Neural progenitor cell (in vitro differentiated cells): ENCODE results near the gene GALNS. TPM values are rescaled to one million over a fixed set of nuclear protein-coding genes. Genes with fewer than 3 reads are reported as not detected.

ENCODE experiments used
- DNase-seq: peaks from one replicate; pipeline ENCODE4 v3.0.0-alpha.2; 2016; ENCODE audit warnings: low spot score
- H2AFZ ChIP-seq: fragments of 200-600 bp; sonication (generic); replicated peaks from 2 replicates; pipeline ENCODE4 v1.6.1; 2016; ENCODE audit warnings: antibody characterized with exemption
- H3F3A ChIP-seq: fragments of 200-600 bp; sonication (generic); 2 replicates; pipeline ENCODE4 v1.6.1; 2016; ENCODE audit warnings: antibody characterized with exemption, low read depth
- H3K27ac ChIP-seq: fragments of 200-600 bp; sonication (generic); 2 replicates; pipeline ENCODE4 v1.5.1; 2016; ENCODE audit warnings: mild to moderate bottlenecking
- H3K27me3 ChIP-seq: fragments of 200-600 bp; sonication (generic); 2 replicates; pipeline ENCODE4 v1.6.1; 2016; ENCODE audit warnings: mild to moderate bottlenecking, moderate library complexity
- H3K36me3 ChIP-seq: fragments of 200-600 bp; sonication (generic); 2 replicates; pipeline ENCODE4 v1.5.1; 2016
- H3K4me1 ChIP-seq: fragments of 200-600 bp; sonication (generic); 2 replicates; pipeline ENCODE4 v1.6.1; 2016; ENCODE audit warnings: mixed run types
- H3K4me2 ChIP-seq: fragments of 200-600 bp; sonication (generic); 2 replicates; pipeline ENCODE4 v1.6.1; 2016
- H3K4me3 ChIP-seq: fragments of 200-600 bp; sonication (generic); 2 replicates; pipeline ENCODE4 v1.5.1; 2016
- H3K79me2 ChIP-seq: fragments of 200-600 bp; sonication (generic); 2 replicates; pipeline ENCODE4 v1.6.1; 2016; ENCODE audit warnings: low read depth
- H3K9ac ChIP-seq: fragments of 200-600 bp; sonication (generic); 2 replicates; pipeline ENCODE4 v1.6.1; 2016
- H3K9me3 ChIP-seq: fragments of 200-600 bp; sonication (generic); 2 replicates; pipeline ENCODE4 v1.5.1; 2016; ENCODE audit warnings: low read depth
- H4K20me1 ChIP-seq: fragments of 200-600 bp; sonication (generic); 2 replicates; pipeline ENCODE4 v1.6.1; 2016; ENCODE audit warnings: low read depth
- H3K27ac Mint-ChIP-seq: 3 replicates; pipeline ENCODE4 v1.8.0; 2021; ENCODE audit warnings: mixed read lengths
- H3K27me3 Mint-ChIP-seq: 2 replicates; pipeline ENCODE4 v1.8.0; 2022; ENCODE audit warnings: low read depth, mild to moderate bottlenecking, inconsistent platforms, moderate library complexity, mixed read lengths; ENCODE audit not compliant: insufficient read depth
- H3K36me3 Mint-ChIP-seq: 3 replicates; pipeline ENCODE4 v1.8.0; 2021; ENCODE audit warnings: mixed read lengths
- H3K4me1 Mint-ChIP-seq: 3 replicates; pipeline ENCODE4 v1.8.0; 2021; ENCODE audit warnings: mixed read lengths
- H3K4me3 Mint-ChIP-seq: 3 replicates; pipeline ENCODE4 v1.8.0; 2021; ENCODE audit warnings: mild to moderate bottlenecking, moderate library complexity, mixed read lengths
- H3K9me3 Mint-ChIP-seq: 3 replicates; pipeline ENCODE4 v1.8.0; 2020; ENCODE audit warnings: mixed read lengths
- EZH2 ChIP-seq: fragments of 200-600 bp; sonication (generic); IDR thresholded peaks from 2 replicates; pipeline ENCODE4 v1.6.1; 2017; ENCODE audit warnings: antibody characterized with exemption, mild to moderate bottlenecking, moderate library complexity
- EZH2phosphoT487 ChIP-seq: fragments of 200-600 bp; sonication (generic); IDR thresholded peaks from 2 replicates; pipeline ENCODE4 v1.6.1; 2017; ENCODE audit warnings: antibody characterized with exemption
- total RNA-seq: library from RNA; depleted of rRNA; stranded (reverse); fragments of >200 nt; gene quantifications from 2 replicates; pipeline ENCODE4 v1.2.3, GENCODE V29; 2015; ENCODE audit warnings: low replicate concordance
- TF ChIP-seq, protein P1 (sequence below): fragments of 200-600 bp; sonication (generic); IDR thresholded peaks from 2 replicates; pipeline ENCODE4 v1.5.1; 2017; ENCODE audit warnings: antibody characterized with exemption, mild to moderate bottlenecking

GALNS gene
- total RNA-seq, 1 donor from 2014 or later = 5.0 TPM

DNA sequence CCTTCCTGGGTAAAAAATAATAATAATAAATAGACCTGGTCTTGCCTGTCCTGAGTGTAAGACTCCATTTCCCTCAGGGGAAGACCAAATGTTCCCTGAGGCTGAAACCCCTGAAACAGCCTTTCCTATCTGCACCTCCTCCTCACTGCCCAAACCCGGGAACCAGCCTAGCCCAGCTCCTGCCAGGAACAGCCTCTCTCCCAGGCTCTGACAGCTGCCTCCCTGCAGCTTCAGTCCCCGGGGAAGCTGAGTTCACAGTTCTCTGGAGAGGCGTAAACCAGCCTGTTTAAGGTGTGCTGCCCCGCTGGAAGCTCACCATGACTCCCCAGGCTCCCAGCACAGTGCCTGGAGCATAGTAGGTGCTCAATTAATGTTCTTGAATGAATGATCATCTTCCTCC, 60.5 kb downstream of the GALNS start:
- H3K9me3 Mint-ChIP-seq = no peaks in the 10 kb centered on the region
- Histone ChIP-seq H3K36me3 (no peaks in the 10 kb centered on the region), H3K27me3 (no peaks in the 10 kb centered on the region), H3K27ac (no peak overlapping the region), H3K9ac (no peak overlapping the region), H3K9me3 (no peaks in the 10 kb centered on the region), H3K4me3 (no peak overlapping the region), H3K4me2 (no peak overlapping the region), H3K79me2 (no peaks in the 10 kb centered on the region), H3K4me1 (peaks cover 14% of the 10 kb centered on the region), H4K20me1 (no peaks in the 10 kb centered on the region), H3F3A (no peaks in the 10 kb centered on the region), H2AFZ (no peak overlapping the region)
- H3K36me3 Mint-ChIP-seq = no peaks in the 10 kb centered on the region
- TF ChIP-seq EZH2phosphoT487 (no peak), EZH2 (no peak)
- TF ChIP-seq, protein P1, sequence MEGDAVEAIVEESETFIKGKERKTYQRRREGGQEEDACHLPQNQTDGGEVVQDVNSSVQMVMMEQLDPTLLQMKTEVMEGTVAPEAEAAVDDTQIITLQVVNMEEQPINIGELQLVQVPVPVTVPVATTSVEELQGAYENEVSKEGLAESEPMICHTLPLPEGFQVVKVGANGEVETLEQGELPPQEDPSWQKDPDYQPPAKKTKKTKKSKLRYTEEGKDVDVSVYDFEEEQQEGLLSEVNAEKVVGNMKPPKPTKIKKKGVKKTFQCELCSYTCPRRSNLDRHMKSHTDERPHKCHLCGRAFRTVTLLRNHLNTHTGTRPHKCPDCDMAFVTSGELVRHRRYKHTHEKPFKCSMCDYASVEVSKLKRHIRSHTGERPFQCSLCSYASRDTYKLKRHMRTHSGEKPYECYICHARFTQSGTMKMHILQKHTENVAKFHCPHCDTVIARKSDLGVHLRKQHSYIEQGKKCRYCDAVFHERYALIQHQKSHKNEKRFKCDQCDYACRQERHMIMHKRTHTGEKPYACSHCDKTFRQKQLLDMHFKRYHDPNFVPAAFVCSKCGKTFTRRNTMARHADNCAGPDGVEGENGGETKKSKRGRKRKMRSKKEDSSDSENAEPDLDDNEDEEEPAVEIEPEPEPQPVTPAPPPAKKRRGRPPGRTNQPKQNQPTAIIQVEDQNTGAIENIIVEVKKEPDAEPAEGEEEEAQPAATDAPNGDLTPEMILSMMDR = no peak
- H3K4me1 Mint-ChIP-seq = peaks cover 8% of the 10 kb centered on the region
- peaks cover 3% of the 10 kb centered on the region for H3K27me3 Mint-ChIP-seq
- DNase-seq = no peak
- no peak overlapping the region for H3K4me3 Mint-ChIP-seq
- no peak overlapping the region for H3K27ac Mint-ChIP-seq

DNA sequence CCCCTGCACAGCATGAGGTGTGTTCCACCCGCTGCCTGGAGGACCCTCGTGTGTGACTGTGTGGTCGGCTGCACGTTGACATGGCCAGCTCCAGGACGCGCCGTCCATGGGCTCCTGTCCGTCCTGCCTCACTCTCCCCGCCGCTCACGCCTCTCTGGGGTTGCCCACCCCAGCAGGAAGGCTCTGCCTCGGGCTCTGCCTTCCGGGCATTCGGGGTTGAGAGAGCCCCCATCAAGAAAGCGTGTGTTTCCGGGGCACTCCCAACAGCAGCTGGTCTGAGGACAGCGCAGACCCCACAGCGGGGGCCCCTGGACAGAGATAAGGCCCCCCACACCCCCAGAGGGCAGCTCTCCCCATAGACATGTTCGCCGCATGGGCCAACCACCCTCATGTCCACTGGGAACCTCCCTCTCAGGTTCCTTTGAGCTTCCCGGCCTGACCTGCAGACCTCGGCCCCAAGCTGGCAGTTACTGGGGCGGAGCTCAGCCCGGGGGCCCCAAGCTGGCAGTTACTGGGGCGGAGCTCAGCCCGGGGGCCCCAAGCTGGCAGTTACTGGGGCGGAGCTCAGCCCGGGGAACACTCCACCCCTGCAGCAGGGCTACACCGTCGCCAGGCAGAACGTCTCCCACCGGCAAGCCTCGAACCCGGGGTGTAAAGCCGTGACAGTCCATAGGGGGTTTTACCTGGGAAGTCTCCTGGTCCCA, 63.3 kb downstream of the GALNS start:
- no peak overlapping the region for H3K4me3 Mint-ChIP-seq
- Histone ChIP-seq H3K4me1 (peaks cover 21% of the 10 kb centered on the region), H3K36me3 (no peaks in the 10 kb centered on the region), H3K79me2 (no peaks in the 10 kb centered on the region), H3K9me3 (no peaks in the 10 kb centered on the region), H3K27me3 (no peaks in the 10 kb centered on the region), H3K4me3 (no peak overlapping the region), H4K20me1 (no peaks in the 10 kb centered on the region), H3K9ac (no peak overlapping the region), H3K4me2 (no peak overlapping the region), H2AFZ (no peak overlapping the region), H3F3A (peaks cover 8% of the 10 kb centered on the region), H3K27ac (no peak overlapping the region)
- H3K27me3 Mint-ChIP-seq = no peaks in the 10 kb centered on the region
- no peak for DNase-seq
- no peak overlapping the region for H3K27ac Mint-ChIP-seq
- no peaks in the 10 kb centered on the region for H3K9me3 Mint-ChIP-seq
- peaks cover 16% of the 10 kb centered on the region for H3K4me1 Mint-ChIP-seq
- TF ChIP-seq EZH2 (no peak), EZH2phosphoT487 (no peak)
- TF ChIP-seq, protein P1 = no peak
- no peaks in the 10 kb centered on the region for H3K36me3 Mint-ChIP-seq

DNA sequence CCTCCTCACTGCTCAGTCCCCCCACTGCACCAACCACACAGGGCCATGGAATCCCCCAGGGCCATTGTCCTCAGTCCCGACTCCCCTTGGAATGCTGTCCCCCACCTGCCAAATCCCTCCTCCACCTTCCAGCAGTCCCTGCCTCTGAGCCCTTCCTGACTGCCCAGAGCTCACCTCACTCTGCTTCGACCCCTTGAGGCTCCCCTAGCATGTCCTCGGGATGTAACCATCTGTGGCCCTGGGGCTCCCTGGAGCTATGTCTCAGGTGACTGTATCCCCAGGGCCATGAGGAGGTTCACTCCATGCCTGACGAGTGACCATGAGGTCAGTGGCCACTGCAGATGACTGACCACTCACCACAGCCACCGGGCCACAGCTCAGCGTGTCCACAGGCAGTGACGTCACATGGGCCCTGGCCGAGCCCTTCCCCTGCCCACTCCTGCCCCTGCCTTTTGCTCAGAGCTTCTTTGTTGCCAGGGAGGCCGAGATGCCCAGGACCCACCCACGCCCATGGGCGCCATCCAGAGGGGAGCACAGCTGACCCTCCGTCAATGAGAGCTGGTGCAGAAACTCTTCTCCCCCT, 64.0 kb downstream of the GALNS start:
- H4K20me1 ChIP-seq = no peaks in the 10 kb centered on the region
- no peak overlapping the region for H2AFZ ChIP-seq
- no peak overlapping the region for H3K9ac ChIP-seq
- peaks cover 21% of the 10 kb centered on the region for H3K4me1 ChIP-seq
- no peak overlapping the region for H3K27ac ChIP-seq
- H3K4me1 Mint-ChIP-seq = peaks cover 16% of the 10 kb centered on the region
- no peak overlapping the region for H3K4me3 ChIP-seq
- H3K4me2 ChIP-seq = no peak overlapping the region
- H3K27ac Mint-ChIP-seq = no peak overlapping the region
- no peaks in the 10 kb centered on the region for H3K36me3 ChIP-seq
- no peak for DNase-seq
- H3K9me3 ChIP-seq = no peaks in the 10 kb centered on the region
- H3K27me3 ChIP-seq = peaks cover 1% of the 10 kb centered on the region
- H3K79me2 ChIP-seq = no peaks in the 10 kb centered on the region
- TF ChIP-seq EZH2 (no peak), EZH2phosphoT487 (no peak)
- TF ChIP-seq, protein P1 = no peak
- H3K4me3 Mint-ChIP-seq = peak overlapping the region; percentile 17
- peaks cover 3% of the 10 kb centered on the region for H3K27me3 Mint-ChIP-seq
- no peaks in the 10 kb centered on the region for H3K36me3 Mint-ChIP-seq
- peaks cover 8% of the 10 kb centered on the region for H3F3A ChIP-seq
- no peaks in the 10 kb centered on the region for H3K9me3 Mint-ChIP-seq
